ENCODE data around the gene SUPT7L. TPM values are rescaled to one million over a fixed set of nuclear protein-coding genes. Genes with fewer than 3 reads are reported as not detected.
"Not testable (repeated sequence)": the region's sequence is repeated elsewhere in the genome, so short reads cannot be mapped to it uniquely, and the experiment has no call there.

SUPT7L gene
- total RNA-seq, 1 experiment from 2014 or later: 22.4 TPM

DNA sequence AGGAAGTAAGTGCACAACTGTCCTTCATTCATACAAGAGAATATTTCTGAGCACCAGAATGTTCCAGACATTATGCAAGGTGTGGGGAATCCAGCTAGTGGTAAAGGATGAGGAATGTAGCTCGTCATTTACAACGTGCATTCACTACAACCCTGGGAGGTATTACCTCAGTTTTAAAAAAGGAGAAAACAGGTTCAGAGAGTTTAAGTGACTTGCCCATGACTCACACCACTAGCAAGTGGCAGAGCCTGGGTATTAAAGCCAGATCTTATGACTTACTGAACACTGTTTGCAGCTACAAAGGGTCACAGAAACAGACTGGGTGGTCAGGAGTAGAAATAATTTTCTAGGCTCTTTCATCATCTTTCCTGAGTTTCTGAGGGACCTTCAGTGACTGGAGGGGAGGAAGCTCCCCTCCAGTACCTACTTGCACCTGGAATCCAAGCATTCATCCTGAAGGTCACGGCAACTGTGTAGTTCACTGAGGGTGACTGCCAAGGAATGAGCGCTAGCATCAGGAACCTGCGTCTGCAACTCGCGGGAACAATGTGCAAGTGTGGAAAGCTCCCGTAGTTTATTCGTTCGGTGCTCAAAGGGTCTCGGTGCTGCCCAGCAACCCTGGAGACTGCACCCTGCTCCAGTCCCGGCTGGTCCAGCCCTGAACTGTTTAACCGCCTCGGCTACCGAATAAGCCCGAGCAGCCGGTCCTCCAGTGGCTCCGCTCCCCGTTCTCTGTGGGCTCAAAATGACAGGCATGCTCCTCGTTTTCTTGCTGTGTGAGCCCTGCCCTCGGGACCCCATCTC lies 35.2 kb downstream of the SUPT7L start:
- TSS peak; percentile 78 for BruUV-seq (replicated peaks)
- ChIA-PET CTCF (interaction anchor here (0.5 to 0.6 kb wide), 3 partner anchors 41 to 92 kb away, joined by 3 to 11 read pairs (median 3); no protein-coding TSS in a partner anchor), POLR2A (interaction anchor here (0.6 to 0.9 kb wide), 2 partner anchors 15 to 42 kb away, joined by 3 read pairs; no protein-coding TSS in a partner anchor)
- Histone ChIP-seq H3K27ac (ENCODE audit: low read length) (peak overlapping the region; percentile 92), H3K27me3 (ENCODE audit: control insufficient read depth, insufficient read depth, low read length) (no peaks in the 10 kb centered on the region), H3K9me3 (ENCODE audit: control insufficient read depth, insufficient read depth, low read depth, low read length) (no peaks in the 10 kb centered on the region), H3K4me1 (ENCODE audit: control insufficient read depth, insufficient read depth, low read length) (peaks cover 8% of the 10 kb centered on the region), H3K4me3 (ENCODE audit: low read depth in 2 of 2, low read length in 2 of 2) (peak overlapping the region; percentile 77 to 100), H3K36me3 (ENCODE audit: control insufficient read depth, insufficient read depth, low read length) (peaks cover 6% of the 10 kb centered on the region)
- peak; percentile 42 for DNase-seq (ENCODE audit: low read depth, low spot score)
- TF ChIP-seq, protein P1, sequence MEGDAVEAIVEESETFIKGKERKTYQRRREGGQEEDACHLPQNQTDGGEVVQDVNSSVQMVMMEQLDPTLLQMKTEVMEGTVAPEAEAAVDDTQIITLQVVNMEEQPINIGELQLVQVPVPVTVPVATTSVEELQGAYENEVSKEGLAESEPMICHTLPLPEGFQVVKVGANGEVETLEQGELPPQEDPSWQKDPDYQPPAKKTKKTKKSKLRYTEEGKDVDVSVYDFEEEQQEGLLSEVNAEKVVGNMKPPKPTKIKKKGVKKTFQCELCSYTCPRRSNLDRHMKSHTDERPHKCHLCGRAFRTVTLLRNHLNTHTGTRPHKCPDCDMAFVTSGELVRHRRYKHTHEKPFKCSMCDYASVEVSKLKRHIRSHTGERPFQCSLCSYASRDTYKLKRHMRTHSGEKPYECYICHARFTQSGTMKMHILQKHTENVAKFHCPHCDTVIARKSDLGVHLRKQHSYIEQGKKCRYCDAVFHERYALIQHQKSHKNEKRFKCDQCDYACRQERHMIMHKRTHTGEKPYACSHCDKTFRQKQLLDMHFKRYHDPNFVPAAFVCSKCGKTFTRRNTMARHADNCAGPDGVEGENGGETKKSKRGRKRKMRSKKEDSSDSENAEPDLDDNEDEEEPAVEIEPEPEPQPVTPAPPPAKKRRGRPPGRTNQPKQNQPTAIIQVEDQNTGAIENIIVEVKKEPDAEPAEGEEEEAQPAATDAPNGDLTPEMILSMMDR (IDR thresholded peaks at IDR 0.05): no peak
- TF ChIP-seq TCF7L2 (IDR thresholded peaks at IDR 0.05; ENCODE audit: low read depth, low read length): no peak
- TF ChIP-seq, protein P2, sequence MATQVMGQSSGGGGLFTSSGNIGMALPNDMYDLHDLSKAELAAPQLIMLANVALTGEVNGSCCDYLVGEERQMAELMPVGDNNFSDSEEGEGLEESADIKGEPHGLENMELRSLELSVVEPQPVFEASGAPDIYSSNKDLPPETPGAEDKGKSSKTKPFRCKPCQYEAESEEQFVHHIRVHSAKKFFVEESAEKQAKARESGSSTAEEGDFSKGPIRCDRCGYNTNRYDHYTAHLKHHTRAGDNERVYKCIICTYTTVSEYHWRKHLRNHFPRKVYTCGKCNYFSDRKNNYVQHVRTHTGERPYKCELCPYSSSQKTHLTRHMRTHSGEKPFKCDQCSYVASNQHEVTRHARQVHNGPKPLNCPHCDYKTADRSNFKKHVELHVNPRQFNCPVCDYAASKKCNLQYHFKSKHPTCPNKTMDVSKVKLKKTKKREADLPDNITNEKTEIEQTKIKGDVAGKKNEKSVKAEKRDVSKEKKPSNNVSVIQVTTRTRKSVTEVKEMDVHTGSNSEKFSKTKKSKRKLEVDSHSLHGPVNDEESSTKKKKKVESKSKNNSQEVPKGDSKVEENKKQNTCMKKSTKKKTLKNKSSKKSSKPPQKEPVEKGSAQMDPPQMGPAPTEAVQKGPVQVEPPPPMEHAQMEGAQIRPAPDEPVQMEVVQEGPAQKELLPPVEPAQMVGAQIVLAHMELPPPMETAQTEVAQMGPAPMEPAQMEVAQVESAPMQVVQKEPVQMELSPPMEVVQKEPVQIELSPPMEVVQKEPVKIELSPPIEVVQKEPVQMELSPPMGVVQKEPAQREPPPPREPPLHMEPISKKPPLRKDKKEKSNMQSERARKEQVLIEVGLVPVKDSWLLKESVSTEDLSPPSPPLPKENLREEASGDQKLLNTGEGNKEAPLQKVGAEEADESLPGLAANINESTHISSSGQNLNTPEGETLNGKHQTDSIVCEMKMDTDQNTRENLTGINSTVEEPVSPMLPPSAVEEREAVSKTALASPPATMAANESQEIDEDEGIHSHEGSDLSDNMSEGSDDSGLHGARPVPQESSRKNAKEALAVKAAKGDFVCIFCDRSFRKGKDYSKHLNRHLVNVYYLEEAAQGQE (IDR thresholded peaks at IDR 0.05; ENCODE audit: insufficient read depth in 1 of 2, low read depth in 2 of 2, low read length in 1 of 2): no peak
- TF ChIP-seq SIN3A (IDR thresholded peaks at IDR 0.05; ENCODE audit: borderline replicate concordance, insufficient read depth, low read depth, low read length): no peak
- TF ChIP-seq POLR2AphosphoS5 (IDR thresholded peaks at IDR 0.05; ENCODE audit: low read depth, low read length): no peak
- intact Hi-C loops (cut with micrococcal nuclease; ENCODE audit: unreplicated experiment) (loop anchor here (5.0 kb wide), 1 partner anchor 221 kb away; the partner anchor contains the start of gene PPM1G), in situ Hi-C loops (cut with HindIII; ENCODE audit: low pct_unique_long_range_greater_than_20kb, low sequenced_read_pairs) (no loop called here)
- peak; percentile 68 for ATAC-seq

DNA sequence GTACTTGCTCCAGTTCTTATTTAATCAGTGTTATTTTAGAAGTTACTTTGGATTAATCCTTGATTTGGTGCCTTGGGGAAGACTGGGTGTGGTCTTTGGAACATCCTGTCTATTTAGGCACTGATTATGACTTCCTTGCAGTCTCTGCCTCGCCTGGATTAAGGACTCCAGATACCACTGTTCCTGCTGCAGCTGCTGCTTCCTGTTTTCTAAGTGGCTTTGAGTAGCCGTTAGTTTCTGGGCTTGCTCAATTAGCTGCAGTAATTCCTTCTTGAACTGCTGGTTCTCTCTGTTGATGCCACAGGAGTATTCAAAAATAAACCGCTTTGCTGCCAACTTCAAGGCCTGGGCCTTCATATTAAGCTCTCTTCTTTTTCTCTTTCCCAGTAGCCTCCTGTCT lies 36.5 kb downstream of the SUPT7L start:
- H3K4me3 ChIP-seq (ENCODE audit: low read depth in 2 of 2, low read length in 2 of 2); DNase-seq (ENCODE audit: low read depth, low spot score); H3K27ac ChIP-seq (ENCODE audit: low read length); CTCF ChIA-PET; ATAC-seq; H3K9me3 ChIP-seq (ENCODE audit: control insufficient read depth, insufficient read depth, low read depth, low read length); BruUV-seq (replicated peaks); POLR2A ChIA-PET; H3K4me1 ChIP-seq (ENCODE audit: control insufficient read depth, insufficient read depth, low read length); H3K27me3 ChIP-seq (ENCODE audit: control insufficient read depth, insufficient read depth, low read length); H3K36me3 ChIP-seq (ENCODE audit: control insufficient read depth, insufficient read depth, low read length); in situ Hi-C loops (cut with HindIII; ENCODE audit: low pct_unique_long_range_greater_than_20kb, low sequenced_read_pairs): not testable (repeated sequence)
- intact Hi-C loops (cut with micrococcal nuclease; ENCODE audit: unreplicated experiment): loop anchor here (5.0 kb wide), 1 partner anchor 220 kb away; the partner anchor contains the start of gene PPM1G

DNA sequence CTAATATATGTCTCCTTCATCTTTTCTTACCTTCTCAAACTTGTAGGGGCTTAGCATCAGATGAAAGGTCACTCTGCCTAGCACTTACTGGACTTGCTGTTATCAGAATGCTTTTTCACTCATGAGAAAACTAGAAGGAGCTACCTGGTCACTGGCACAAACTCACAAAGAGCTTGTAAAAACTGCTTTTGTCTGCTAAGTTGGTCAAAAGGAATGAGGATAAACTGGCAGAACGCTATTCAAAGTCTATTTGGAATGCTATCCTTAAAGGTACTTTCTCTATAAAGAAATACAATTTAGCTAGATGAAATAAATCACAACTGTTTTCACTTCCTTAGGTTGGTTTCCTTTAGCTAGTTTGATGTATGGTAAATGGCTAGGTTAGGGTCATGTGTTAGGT lies 37.1 kb downstream of the SUPT7L start:
- DNase-seq (ENCODE audit: low read depth, low spot score); H3K36me3 ChIP-seq (ENCODE audit: control insufficient read depth, insufficient read depth, low read length); BruUV-seq (replicated peaks); H3K27me3 ChIP-seq (ENCODE audit: control insufficient read depth, insufficient read depth, low read length); H3K9me3 ChIP-seq (ENCODE audit: control insufficient read depth, insufficient read depth, low read depth, low read length); H3K27ac ChIP-seq (ENCODE audit: low read length); ATAC-seq; H3K4me3 ChIP-seq (ENCODE audit: low read depth in 2 of 2, low read length in 2 of 2); POLR2A ChIA-PET; H3K4me1 ChIP-seq (ENCODE audit: control insufficient read depth, insufficient read depth, low read length); CTCF ChIA-PET; in situ Hi-C loops (cut with HindIII; ENCODE audit: low pct_unique_long_range_greater_than_20kb, low sequenced_read_pairs): not testable (repeated sequence)
- intact Hi-C loops (cut with micrococcal nuclease; ENCODE audit: unreplicated experiment): loop anchor here (5.0 kb wide), 1 partner anchor 219 kb away; the partner anchor contains the start of gene PPM1G

All from Panc1 (cell line).